Measurements from ENCODE around the gene TEKTIP1. TPM values are rescaled to one million over a fixed set of nuclear protein-coding genes. Genes with fewer than 3 reads are reported as not detected.

The TEKTIP1 gene
- total RNA-seq (2013; cell fraction: nucleolus; rRNA removed) = not detected in 2 replicates
- not detected in 2 replicates for total RNA-seq (2014; rRNA removed)
- not detected in 2 replicates for total RNA-seq (2014; rRNA removed; fragmentation: Illumina TruSeq; extraction: Trizol)
- 1.7 and 2.6 TPM in 2 replicates for total RNA-seq (2021)
- not detected for polyA plus RNA-seq (2011; ENCODE audit: low read depth)
- 0.18 TPM in 1 of 2 replicates, not detected in the other for polyA plus RNA-seq (2011; rRNA removed)
- polyA plus RNA-seq (2011; cell fraction: cytosol; rRNA removed) = 0.10 and 0.25 TPM in 2 replicates
- 5.2 and 5.7 TPM in 2 replicates for polyA plus RNA-seq (2011; cell fraction: nucleus; rRNA removed)
- polyA plus RNA-seq (2012) = 0.62 and 1.1 TPM in 2 replicates
- not detected in 2 replicates for polyA plus RNA-seq (2014; fragmentation: Illumina TruSeq; extraction: Trizol)
- not detected for polyA plus RNA-seq (2014; fragmentation: Nextera tagmentation; extraction: Ambion mirVana)
- 0.69 and 1.1 TPM in 2 replicates for polyA plus RNA-seq (2014; rRNA removed)
- under 1 TPM; 0.45 to 0.60 TPM for polyA plus RNA-seq (2016; fragmentation: Nextera tagmentation; extraction: Ambion mirVana)
- polyA minus RNA-seq (2011; rRNA and poly(A)+ RNA removed) = not detected in 2 replicates
- polyA minus RNA-seq (2011; cell fraction: cytosol; rRNA and poly(A)+ RNA removed) = not detected in 2 replicates
- 0.77 TPM in 1 of 2 replicates, not detected in the other for polyA minus RNA-seq (2011; cell fraction: nucleus; rRNA and poly(A)+ RNA removed)
- Bru-seq, nascent RNA = percentile 45 among the genes with signal in this experiment
- BruChase-seq, experiment 1, labeled RNA remaining after a 6-hour chase = percentile 59 among the genes with signal in this experiment
- BruChase-seq, experiment 2, labeled RNA remaining after a 2-hour chase = percentile 53 among the genes with signal in this experiment
- long read RNA-seq, experiment 1 = 0 reads
- long read RNA-seq, experiment 2 = 0 reads

- TF ChIP-seq YBX1 (IDR thresholded peaks at IDR 0.05) (no peak), POLR2AphosphoS2 (IDR thresholded peaks at IDR 0.05; ENCODE audit: low read depth, low read length) (0 out of 2 replicates have a peak, but pooled peaks have one; percentile 22), ESRRA (IDR thresholded peaks at IDR 0.05; ENCODE audit: low read length) (no peak)
- Histone ChIP-seq H3K79me2 (ENCODE audit: control insufficient read depth, insufficient read depth, low read length) (no peaks in the 10 kb centered on the region), H3K4me1 (ENCODE audit: control insufficient read depth, insufficient read depth, low read length) (no peaks in the 10 kb centered on the region), H3K9ac (ENCODE audit: control insufficient read depth, insufficient read depth, low read length) (no peak within 1 kb of the TSS), H2AFZ (ENCODE audit: control insufficient read depth, low read depth, low read length) (no peak within 1 kb of the TSS), H3K4me2 (ENCODE audit: control insufficient read depth, insufficient read depth) (no peak within 1 kb of the TSS), H3K9me3 (replicated peaks; ENCODE audit: control insufficient read depth, insufficient read depth, low read length) (no peaks in the 10 kb centered on the region), H3K27ac (ENCODE audit: control insufficient read depth, insufficient read depth) (no peak within 1 kb of the TSS), H3K4me3 (no peak within 1 kb of the TSS), H3K27me3 (replicated peaks in 1 of 2; ENCODE audit: control insufficient read depth in 2 of 2, insufficient read depth in 2 of 2, low read length in 1 of 2) (no peaks in the 10 kb centered on the region), H3K36me3 (ENCODE audit: control insufficient read depth in 2 of 2, insufficient read depth in 2 of 2, low read length in 1 of 2) (peaks cover 7 to 9% of the 10 kb centered on the region in 2 experiments), H4K20me1 (ENCODE audit: control insufficient read depth, insufficient read depth) (no peaks in the 10 kb centered on the region)
- DNase-seq (ENCODE audit: low read depth, low spot score) = no peak
- no TSS peak for BruUV-seq (replicated peaks)
- in situ Hi-C loops (cut with MboI) = no loop called here
- ChIA-PET SMC1A (ENCODE audit: uncharacterized antibody, unreplicated experiment) (no interaction called here), POLR2A (interaction anchor here (0.7 kb wide), 1 partner anchor 199 kb away, joined by 3 read pairs; no protein-coding TSS in a partner anchor), RAD21 (ENCODE audit: unreplicated experiment) (no interaction called here), CTCF (interaction anchor here (1.1 kb wide), 1 partner anchor 9 kb away, joined by 3 read pairs; no protein-coding TSS in a partner anchor)
- WGBS (ENCODE audit: insufficient coverage, insufficient replicate concordance, low lambda C conversion rate, missing lambda C conversion rate) = 87% methylated on average over 28 of the region's 28 CpGs
- ATAC-seq = no peak
- intact Hi-C loops (cut with micrococcal nuclease; ENCODE audit: unreplicated experiment) = no loop called here
- no peak for FAIRE-seq
Observed at GRCh38 chr19:3538965-3539755, at the start of gene TEKTIP1. Gene TEKTIP1 (plus strand): TSS chr19:3539174. CDS start chr19:3539178, 4 bp downstream.
